GM12864 (cell line): Measurements from ENCODE around the gene TOB2.
"Not testable (repeated sequence)": the region's sequence is repeated elsewhere in the genome, so short reads cannot be mapped to it uniquely, and the experiment has no call there.

Source experiments
- DNase-seq: peaks from one replicate; pipeline ENCODE4 v3.0.0-alpha.2; 2011; ENCODE audit warnings: low read depth
- H3K4me3 ChIP-seq: 2 replicates; pipeline ENCODE4 v1.5.1; 2011; ENCODE audit warnings: mild to moderate bottlenecking, low read depth, low read length, control low read depth
- CTCF ChIP-seq: IDR thresholded peaks from 2 replicates; pipeline ENCODE4 v1.5.1; 2011; ENCODE audit warnings: low read depth, mild to moderate bottlenecking, moderate library complexity, low read length, control low read depth, inconsistent platforms; ENCODE audit errors: missing control alignments

Gene TOB2

GRCh38 chr22:41407433-41407832 lies 39.2 kb downstream of the TOB2 start:
- TF ChIP-seq CTCF: no peak
- DNase-seq: no peak
- no peak overlapping the region for H3K4me3 ChIP-seq

- no peak for DNase-seq
- no peak overlapping the region for H3K4me3 ChIP-seq
- TF ChIP-seq CTCF: no peak
Observed at GRCh38 chr22:41406410-41406809, 40.2 kb downstream of the TOB2 start.

- no peak overlapping the region for H3K4me3 ChIP-seq
- DNase-seq: no peak
- TF ChIP-seq CTCF: no peak
Observed at GRCh38 chr22:41405588-41405987, 41.0 kb downstream of the TOB2 start.

GRCh38 chr22:41403532-41404318 lies 42.9 kb downstream of the TOB2 start:
- TF ChIP-seq CTCF: peak; percentile 97
- no peak overlapping the region for H3K4me3 ChIP-seq
- DNase-seq: peak; percentile 67

- not testable (repeated sequence) for DNase-seq, H3K4me3 ChIP-seq
Observed at GRCh38 chr22:41402851-41403250, 43.8 kb downstream of the TOB2 start.

- no peak for TF ChIP-seq CTCF
- no peak for DNase-seq
- H3K4me3 ChIP-seq: no peak overlapping the region
Observed at GRCh38 chr22:41401781-41402648, 44.6 kb downstream of the TOB2 start.

- TF ChIP-seq CTCF: no peak
- H3K4me3 ChIP-seq: no peak overlapping the region
Observed at GRCh38 chr22:41398921-41399320, 47.7 kb downstream of the TOB2 start.

More at GRCh38 chr22:41398921-41399320, 47.7 kb downstream of the TOB2 start:
- no peak for DNase-seq
